Fibroblast of villous mesenchyme (primary cell): Measurements from ENCODE around the gene MYT1. TPM values are rescaled to one million over a fixed set of nuclear protein-coding genes. Genes with fewer than 3 reads are reported as not detected.

Experiments
- DNase-seq: peaks from one replicate; pipeline ENCODE4 v3.0.0-alpha.2; 2010; ENCODE audit warnings: low read depth
- H3K4me3 ChIP-seq: 2 replicates; pipeline ENCODE4 v1.5.1; 2011; ENCODE audit warnings: low read depth, mild to moderate bottlenecking, low read length
- total RNA-seq: library from RNA; depleted of rRNA; stranded (reverse); fragments of >200 nt; gene quantifications from 2 replicates; pipeline ENCODE4 v1.2.3, GENCODE V29; 2012
- TF ChIP-seq, protein P1 (sequence below): IDR thresholded peaks from 2 replicates; pipeline ENCODE4 v1.5.1; 2012; ENCODE audit warnings: low read depth, mild to moderate bottlenecking, low read length; ENCODE audit not compliant: insufficient read depth

Gene MYT1
- total RNA-seq, 1 donor, result not detected

GRCh38 chr20:64244870-64245603 is 80.8 kb downstream of the MYT1 start:
- no peak for DNase-seq
- TF ChIP-seq, protein P1, sequence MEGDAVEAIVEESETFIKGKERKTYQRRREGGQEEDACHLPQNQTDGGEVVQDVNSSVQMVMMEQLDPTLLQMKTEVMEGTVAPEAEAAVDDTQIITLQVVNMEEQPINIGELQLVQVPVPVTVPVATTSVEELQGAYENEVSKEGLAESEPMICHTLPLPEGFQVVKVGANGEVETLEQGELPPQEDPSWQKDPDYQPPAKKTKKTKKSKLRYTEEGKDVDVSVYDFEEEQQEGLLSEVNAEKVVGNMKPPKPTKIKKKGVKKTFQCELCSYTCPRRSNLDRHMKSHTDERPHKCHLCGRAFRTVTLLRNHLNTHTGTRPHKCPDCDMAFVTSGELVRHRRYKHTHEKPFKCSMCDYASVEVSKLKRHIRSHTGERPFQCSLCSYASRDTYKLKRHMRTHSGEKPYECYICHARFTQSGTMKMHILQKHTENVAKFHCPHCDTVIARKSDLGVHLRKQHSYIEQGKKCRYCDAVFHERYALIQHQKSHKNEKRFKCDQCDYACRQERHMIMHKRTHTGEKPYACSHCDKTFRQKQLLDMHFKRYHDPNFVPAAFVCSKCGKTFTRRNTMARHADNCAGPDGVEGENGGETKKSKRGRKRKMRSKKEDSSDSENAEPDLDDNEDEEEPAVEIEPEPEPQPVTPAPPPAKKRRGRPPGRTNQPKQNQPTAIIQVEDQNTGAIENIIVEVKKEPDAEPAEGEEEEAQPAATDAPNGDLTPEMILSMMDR, result no peak

GRCh38 chr20:64245746-64246595 is 81.7 kb downstream of the MYT1 start:
- TF ChIP-seq, protein P1, result no peak
- DNase-seq, result no peak
- H3K4me3 ChIP-seq, result no peak overlapping the region

More at GRCh38 chr20:64244870-64245603, 80.8 kb downstream of the MYT1 start:
- no peak overlapping the region for H3K4me3 ChIP-seq

DNA sequence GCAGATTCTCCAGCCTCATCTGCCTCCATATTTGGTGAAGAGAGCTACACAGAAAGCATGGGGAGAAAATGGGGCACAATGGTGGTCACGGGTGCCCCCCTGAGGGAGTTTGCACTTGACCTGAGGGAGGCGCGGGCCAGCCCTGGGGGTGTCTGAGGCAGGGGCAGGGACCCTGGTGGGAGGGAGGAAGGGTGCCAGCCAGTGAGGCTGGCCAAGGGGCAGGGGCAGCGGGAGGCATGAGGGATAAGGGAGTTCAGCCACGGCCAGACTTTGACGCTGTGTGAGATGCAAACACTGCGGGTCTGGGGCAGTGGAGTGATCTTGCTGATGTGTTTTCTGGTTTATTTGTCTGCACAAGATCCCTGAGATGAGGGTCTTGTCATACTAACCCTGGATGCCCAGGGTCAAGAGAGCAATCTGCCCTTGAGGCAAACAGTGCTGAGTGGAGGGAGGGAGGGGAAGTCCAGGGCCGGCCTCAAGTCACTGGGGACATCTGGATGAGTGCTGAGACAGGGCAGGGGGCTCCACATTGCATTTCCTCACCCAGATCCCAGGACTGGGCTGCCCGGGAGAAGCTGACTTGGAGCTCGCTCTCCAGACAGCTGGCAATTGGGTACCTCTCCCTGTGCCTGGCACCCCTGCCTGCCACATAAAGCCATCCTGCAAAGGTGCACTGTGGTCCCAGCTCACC is 82.5 kb downstream of the MYT1 start:
- H3K4me3 ChIP-seq, result no peak overlapping the region
- no peak for DNase-seq
- TF ChIP-seq, protein P1, result no peak

DNA sequence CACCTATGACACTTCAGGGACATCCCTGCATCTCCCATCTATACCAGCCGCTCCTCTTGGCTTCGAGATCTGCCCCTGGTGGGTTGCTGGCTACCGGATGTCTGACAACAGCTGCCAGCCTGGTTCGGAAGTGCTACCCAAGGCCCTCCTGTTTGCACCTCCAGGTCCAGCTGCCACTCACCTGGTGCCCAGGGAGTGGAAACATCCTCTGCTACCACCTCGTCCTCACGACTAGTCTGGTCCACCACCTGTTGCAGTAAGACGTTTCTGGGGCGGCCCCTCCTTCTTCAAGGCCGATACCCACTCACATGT is 83.0 kb downstream of the MYT1 start:
- DNase-seq, result no peak
- no peak overlapping the region for H3K4me3 ChIP-seq
- TF ChIP-seq, protein P1, result no peak

- H3K4me3 ChIP-seq, result no peak overlapping the region
- TF ChIP-seq, protein P1, result no peak
- no peak for DNase-seq
Measured at GRCh38 chr20:64247970-64248841, 84.0 kb downstream of the MYT1 start.

DNA sequence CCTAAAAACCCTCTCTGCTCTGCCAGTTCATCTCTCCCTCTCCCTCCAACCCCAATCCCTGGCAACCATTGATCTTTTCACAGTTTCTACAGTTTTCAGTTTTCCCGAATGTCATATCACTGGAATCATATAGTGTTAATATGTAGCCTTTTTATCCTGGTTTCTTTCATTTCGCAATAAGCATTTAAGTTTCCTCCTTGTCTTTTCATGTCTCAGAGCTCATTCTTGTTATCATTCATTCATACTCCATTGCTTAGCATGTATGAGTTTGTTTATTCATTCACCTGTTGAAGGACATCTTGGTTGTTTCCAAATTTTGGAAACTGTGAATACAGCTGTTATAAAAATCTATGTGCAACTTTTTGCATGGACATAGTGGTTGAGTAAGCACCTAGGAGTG is 85.8 kb downstream of the MYT1 start:
- no peak overlapping the region for H3K4me3 ChIP-seq
- TF ChIP-seq, protein P1, result no peak
- no peak for DNase-seq
